Measurements from ENCODE around the gene LRRC75B.

LRRC75B gene

DNA sequence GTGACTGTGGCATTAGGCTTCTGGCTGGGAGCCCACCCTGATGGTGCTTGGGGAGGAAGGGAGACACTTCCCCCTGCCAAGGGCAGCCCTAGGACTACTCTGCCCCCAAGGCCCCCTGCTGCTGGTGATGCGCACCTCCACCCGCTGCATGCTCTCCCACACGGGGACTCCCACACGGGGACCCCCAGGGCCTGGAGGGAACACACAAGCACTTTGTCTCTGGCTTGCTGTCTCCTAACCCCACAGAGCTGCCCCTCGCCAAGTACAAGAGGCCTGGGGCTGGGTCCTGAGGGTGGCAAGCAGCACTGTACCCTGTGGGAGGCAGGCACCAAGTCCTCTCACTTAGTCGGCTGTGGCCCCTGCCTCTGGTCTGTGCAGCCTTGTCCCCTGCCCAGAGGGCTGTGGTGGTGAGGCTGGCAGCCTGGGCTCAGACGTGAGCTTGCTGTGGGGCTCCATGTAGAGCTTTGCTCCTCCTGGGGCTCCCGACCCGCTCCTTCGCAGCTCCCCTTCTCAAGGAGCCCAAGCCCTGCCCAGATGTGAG lies 7.9 kb downstream of the LRRC75B start:
- DNase-seq = no peak

GRCh38 chr22:24584166-24584790 lies 8.6 kb downstream of the LRRC75B start:
- no peak for DNase-seq

DNA sequence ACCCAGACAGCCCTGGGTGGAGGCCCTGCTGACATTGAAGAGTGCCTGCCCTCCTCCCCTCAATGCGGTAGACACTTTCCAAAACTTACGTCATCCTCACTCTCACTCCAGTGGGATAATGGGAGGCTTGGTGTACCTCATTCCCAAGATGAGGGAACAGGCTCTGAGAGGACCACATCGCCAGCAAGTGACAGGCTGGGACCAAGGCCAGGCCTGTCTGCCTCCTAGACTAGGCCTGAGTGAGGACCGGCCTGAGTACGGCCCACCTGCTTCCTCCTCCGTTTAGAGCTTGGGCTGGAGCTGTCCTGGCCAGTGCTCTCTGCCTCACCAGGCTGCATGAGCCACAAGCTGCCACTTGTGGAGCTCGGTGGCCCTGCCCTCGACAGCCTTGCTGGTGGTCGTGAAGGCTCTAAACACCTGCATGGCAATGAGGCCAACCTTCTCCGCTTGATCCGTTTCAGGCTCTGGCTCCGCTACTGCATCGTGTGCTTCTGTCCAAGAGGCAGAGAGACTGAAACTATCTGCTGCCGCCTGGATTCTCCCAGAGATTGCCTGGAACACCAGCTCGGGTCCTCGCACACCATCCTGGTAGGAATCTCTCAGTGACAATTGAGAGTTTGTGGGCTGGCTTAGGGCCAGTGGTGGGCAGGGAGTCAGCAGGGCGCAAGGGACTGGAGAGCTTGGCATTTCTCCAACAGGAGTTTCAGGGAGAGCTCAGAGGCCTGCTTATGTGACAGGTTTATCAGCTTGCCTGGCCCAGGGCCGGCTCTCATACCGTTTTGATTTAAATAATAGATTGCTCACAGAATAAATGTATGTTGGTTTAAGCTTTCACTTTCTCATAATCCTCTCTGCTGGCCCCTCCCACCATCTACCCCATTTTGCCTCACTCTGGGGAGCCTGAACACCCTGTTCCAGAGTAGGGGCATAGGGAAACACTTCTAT lies 9.4 kb downstream of the LRRC75B start:
- no peak for DNase-seq

- no peak for DNase-seq
Observed at GRCh38 chr22:24582056-24582814, 10.6 kb downstream of the LRRC75B start.

DNA sequence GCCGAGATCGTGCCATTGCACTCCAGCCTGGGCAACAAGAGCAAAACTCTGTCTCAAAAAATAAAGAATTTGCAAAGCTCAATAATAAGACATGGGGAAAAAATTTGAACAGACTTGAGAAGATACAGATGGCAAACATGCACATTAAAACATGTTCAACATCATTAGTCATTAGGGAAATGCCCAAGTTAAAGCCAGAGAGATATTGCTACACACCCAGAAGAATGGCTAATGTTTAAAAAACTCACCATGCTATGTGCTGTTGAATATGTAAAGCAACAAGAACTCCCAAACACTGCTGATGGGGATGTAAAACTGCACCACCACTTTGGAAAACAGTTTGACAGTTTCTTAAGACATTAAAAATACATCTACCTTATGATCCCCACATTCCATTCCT lies 12.6 kb downstream of the LRRC75B start:
- no peak for DNase-seq

DNA sequence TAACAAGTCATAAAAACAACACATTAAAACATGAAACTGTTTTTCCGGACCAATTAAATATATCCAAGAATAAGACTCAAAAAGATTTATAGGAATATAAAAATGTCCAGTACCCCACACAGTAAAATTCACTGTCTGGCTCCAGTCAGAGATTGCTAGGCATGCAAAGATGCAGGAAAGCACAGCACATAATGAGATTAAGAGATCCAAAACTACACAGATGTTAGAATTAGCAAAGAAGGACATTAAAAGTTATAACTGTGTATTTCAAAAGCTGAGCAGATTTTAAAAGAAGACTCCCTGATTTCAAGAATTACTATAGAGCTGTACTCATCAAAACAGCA lies 13.6 kb downstream of the LRRC75B start:
- no peak for DNase-seq

GRCh38 chr22:24578355-24579257 lies 14.3 kb downstream of the LRRC75B start:
- DNase-seq = no peak

- DNase-seq = no peak
Observed at GRCh38 chr22:24576778-24577177, 16.1 kb downstream of the LRRC75B start.

GRCh38 chr22:24571266-24571665 lies 21.6 kb downstream of the LRRC75B start:
- no peak for DNase-seq

DNA sequence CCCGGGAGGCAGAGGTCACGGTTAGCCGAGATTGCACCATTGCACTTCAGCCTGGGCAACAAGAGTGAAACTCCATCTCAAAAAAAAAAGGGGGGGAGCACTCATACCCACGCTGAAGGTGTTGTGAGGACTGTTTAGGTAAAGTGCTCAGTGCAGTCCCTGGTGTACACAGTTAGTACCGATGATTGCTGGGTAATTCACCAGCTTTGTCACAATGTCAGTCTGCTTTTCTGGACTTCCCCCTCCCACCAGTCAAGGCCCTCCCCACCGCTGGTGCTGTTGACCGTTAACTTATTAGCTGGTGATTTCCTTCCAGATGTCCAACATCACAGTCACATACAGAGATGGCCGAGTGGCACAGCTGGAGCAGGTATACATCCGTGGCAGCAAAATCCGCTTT lies 25.2 kb downstream of the LRRC75B start:
- DNase-seq = no peak

- DNase-seq = no peak
Observed at GRCh38 chr22:24566899-24567511, 25.9 kb downstream of the LRRC75B start.

- no peak for DNase-seq
Observed at GRCh38 chr22:24565077-24565476, 27.8 kb downstream of the LRRC75B start.

DNA sequence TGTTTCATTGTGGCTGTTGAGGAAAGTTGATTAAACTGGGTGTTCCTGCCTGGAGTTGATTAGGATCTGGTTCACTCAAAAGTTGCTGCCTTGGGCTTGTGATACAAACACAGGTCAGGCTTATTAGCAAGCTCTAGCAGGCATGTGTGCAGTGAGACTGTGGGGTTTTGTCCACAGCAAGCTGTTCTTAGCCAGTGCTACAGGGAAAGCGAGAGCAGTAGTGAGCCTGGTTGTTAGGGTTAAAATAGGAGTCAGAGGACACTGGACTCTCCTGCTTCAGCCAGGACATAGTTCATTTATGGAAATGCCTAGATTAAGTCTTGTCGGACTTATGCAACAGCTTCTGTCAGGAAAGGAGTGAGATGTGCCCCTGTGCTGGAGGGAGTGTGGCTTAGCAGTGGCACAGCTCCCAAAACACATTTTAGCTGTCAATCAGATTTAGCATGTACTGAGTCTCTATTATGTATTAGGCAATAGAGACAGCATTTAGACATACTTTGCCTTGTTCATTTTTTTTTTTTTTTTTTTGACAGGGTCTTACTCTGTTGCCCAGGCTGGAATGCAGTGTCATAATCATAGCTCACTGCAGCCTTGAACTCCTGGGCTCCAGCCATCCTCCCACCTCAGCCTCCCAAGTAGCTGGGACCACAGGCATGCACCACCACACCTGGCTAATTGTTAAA lies 28.4 kb downstream of the LRRC75B start:
- no peak for DNase-seq

- DNase-seq = no peak
Observed at GRCh38 chr22:24563246-24563645, 29.6 kb downstream of the LRRC75B start.

DNA sequence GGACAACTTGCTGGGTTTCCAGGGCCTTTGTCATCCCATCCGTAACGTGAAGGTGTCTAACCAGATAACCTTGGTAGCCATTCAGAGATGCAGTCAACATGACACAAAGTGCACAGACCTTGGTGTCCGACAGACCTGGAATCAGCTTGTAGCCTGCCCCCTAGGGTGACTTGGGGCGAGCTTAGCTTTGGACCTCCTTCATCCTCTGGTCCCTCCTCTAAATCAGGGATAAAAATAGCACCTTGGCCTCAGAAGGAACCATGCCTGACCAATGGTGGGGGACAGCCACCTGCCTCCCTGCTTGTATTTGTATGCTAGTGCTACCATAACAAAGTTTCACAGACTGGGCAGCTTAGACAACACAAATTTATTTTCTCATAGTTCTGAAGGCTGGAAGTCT lies 33.4 kb downstream of the LRRC75B start:
- DNase-seq = no peak

- DNase-seq = peak; percentile 99
Observed at GRCh38 chr22:24555165-24556039, 37.5 kb downstream of the LRRC75B start, which contains the start of gene SNRPD3. Gene SNRPD3 (plus strand): TSS chr22:24555999. CDS start chr22:24557675, 1,676 bp downstream.

DNA sequence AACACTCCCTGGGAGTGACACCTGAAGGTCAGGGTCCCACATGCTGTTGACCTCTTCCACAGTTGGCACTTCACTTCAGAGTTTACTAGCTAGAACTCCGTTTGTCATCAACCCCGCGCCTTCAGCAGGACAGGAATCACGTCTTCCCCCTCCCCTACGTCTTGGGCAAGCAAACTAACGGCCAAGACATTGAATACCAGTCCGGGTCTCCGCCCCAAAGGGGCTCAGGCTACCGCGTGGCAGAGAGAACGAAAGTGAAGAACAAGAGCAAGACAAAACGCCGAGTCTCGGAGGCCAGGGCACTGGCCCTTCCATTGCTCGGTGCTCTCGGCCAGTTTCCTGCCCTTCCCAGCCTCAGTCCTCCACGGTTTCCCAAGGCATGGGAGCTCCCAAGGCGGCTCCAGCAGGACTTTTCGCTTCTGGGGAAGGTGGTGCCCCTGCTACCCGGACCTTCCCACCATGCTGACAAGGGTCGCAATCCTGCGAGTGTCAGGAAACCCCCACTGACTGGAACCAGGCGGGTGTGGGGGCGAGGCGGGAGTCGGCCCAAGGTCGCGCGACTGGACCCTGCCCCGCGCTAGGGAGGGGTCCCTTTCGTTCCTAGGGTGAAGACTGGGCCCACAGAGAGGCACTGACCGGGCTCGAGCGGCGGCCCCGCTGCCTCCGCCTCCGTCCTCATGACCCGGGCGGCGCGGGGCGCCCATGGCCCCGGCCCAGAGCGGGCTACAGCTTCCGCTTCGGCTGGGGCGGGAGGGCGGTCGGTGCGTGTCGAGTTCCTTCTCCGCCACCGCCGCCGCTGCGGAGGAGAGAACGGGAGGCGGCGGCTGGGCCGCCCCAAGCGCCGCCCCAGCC lies 38.3 kb downstream of the LRRC75B start, which contains the start of gene GUCD1:
GUCD1 (minus strand) TSS at position 826 of the 852 bp plus-strand sequence; CDS start at position 679, 147 bp downstream.
- DNase-seq = peak; percentile 69

DNA sequence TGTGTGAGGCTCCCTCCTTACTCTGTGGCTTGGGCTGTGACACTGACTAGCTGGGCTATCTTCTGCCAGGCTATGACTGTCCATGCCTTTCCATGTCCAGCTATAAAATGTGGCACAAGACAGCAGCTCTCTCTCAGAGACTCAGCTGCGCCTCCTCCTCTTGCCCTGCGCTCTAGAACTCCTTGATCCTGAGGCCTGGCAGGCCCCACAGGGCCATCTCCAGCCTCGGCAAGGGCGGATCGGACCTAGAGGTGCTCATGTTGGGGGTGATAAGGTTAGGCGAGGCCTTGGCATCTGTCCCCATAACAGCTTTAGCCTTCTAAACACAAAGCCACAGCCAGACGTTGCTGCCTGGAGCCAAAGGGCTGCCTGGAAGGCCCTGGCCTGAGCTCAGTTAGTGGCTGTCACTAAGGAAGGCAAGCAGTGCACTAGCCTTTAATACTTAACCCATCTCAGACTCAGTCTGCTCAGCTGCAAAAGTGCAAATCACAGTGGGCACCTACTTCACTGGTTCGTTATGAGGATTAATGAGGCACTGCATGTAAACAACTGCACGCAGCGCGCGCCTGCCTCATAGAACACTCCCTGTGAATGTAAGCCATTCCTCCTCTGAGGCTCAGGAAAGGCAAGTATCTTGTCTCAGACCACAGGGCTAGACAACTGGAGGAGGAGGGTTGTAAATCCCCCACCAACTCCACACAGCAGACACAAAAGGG lies 39.1 kb downstream of the LRRC75B start:
- no peak for DNase-seq

Data from activated CD8-positive, alpha-beta memory T cell treated with anti-CD3 and anti-CD28 coated beads, Interleukin-2, amount 50 U/mL, for 48 hours (primary cell).